ENCODE data around the gene SKOR2.

SKOR2 gene

DNA sequence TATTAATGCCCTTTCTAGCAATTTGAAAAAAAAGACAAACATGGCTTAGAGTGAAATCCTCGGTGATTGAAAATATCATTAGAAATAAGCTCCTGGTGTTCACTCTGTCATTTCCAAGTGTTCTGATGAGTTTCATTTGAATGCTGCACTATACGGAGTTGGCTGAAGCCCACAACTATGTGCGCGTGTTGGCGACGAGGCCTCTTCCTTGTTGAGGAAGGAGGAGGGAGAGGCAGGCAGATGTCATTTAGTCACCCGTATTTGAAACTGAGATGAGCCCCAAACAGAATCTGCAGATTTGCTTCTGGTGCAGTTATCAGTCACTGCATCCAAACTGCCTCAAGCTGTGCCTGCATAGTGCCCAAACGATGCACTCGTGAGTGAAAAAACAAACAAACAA lies 23.5 kb upstream of the SKOR2 start:
- H3K4me1 ChIP-seq (ENCODE audit: control insufficient read depth, insufficient read depth, low read length) = peaks cover 24% of the 10 kb centered on the region
- H3K4me2 ChIP-seq (ENCODE audit: low read length) = no peak overlapping the region
- H3K27me3 ChIP-seq (ENCODE audit: control insufficient read depth, insufficient read depth, low read length) = no peaks in the 10 kb centered on the region
- no peaks in the 10 kb centered on the region for H3K9me3 ChIP-seq (replicated peaks; ENCODE audit: low read length)
- H3K9ac ChIP-seq (ENCODE audit: low read depth, low read length) = no peak overlapping the region
- peaks cover 16% of the 10 kb centered on the region for H3K36me3 ChIP-seq (ENCODE audit: insufficient read depth, low read length)
- no peak overlapping the region for H3K4me3 ChIP-seq (ENCODE audit: low read length)

DNA sequence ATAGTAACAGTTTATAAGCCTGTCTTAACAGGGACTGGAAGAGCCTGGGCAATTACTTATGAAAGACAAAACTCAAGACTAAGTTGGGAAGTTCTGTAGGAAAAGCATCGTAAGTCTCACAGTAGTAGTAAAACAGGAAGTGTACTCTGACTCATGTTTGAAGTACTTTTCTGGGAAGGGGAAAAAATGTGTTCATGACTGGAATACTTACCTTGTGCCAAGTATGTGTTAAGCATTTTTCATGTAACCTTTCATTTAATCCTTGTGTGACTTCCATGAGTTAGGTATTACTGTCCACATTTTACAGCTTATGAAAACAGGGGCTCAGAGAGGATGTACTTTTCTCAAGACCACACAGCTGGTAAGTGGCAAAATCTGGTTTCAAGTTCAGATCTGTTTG lies 13.7 kb upstream of the SKOR2 start:
- Histone ChIP-seq H3K9ac (ENCODE audit: low read depth, low read length) (peak overlapping the region; percentile 90), H3K4me3 (ENCODE audit: low read length) (peak overlapping the region; percentile 86), H3K9me3 (replicated peaks; ENCODE audit: low read length) (no peaks in the 10 kb centered on the region), H3K27me3 (ENCODE audit: control insufficient read depth, insufficient read depth, low read length) (peaks cover 33% of the 10 kb centered on the region), H3K4me2 (ENCODE audit: low read length) (peak overlapping the region; percentile 69), H3K36me3 (ENCODE audit: insufficient read depth, low read length) (no peaks in the 10 kb centered on the region), H3K4me1 (ENCODE audit: control insufficient read depth, insufficient read depth, low read length) (peaks cover 60% of the 10 kb centered on the region)

DNA sequence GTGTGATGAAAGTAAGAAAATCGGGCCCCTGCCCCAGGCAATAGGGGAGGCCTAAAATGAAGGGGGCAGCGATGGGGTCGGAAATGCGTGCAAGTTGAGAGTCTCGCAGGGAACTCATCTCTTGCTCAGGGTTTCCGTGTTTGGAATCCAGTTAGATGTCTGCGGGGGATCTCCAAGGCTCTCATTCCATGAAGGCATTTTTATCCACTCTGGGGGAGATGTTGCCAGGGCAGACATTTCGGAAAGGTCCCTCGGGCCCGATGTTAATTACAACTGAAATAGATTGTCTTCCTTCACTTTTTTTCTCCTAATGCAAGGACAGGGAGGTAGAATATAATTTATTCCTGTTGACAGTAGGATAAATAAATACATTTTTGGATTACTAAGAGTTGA lies 12.8 kb upstream of the SKOR2 start:
- H3K9me3 ChIP-seq (replicated peaks; ENCODE audit: low read length) = no peaks in the 10 kb centered on the region
- peak overlapping the region; percentile 69 for H3K4me2 ChIP-seq (ENCODE audit: low read length)
- H3K4me1 ChIP-seq (ENCODE audit: control insufficient read depth, insufficient read depth, low read length) = peaks cover 51% of the 10 kb centered on the region
- peak overlapping the region; percentile 86 for H3K4me3 ChIP-seq (ENCODE audit: low read length)
- peaks cover 42% of the 10 kb centered on the region for H3K27me3 ChIP-seq (ENCODE audit: control insufficient read depth, insufficient read depth, low read length)
- no peaks in the 10 kb centered on the region for H3K36me3 ChIP-seq (ENCODE audit: insufficient read depth, low read length)
- H3K9ac ChIP-seq (ENCODE audit: low read depth, low read length) = peak overlapping the region; percentile 90

DNA sequence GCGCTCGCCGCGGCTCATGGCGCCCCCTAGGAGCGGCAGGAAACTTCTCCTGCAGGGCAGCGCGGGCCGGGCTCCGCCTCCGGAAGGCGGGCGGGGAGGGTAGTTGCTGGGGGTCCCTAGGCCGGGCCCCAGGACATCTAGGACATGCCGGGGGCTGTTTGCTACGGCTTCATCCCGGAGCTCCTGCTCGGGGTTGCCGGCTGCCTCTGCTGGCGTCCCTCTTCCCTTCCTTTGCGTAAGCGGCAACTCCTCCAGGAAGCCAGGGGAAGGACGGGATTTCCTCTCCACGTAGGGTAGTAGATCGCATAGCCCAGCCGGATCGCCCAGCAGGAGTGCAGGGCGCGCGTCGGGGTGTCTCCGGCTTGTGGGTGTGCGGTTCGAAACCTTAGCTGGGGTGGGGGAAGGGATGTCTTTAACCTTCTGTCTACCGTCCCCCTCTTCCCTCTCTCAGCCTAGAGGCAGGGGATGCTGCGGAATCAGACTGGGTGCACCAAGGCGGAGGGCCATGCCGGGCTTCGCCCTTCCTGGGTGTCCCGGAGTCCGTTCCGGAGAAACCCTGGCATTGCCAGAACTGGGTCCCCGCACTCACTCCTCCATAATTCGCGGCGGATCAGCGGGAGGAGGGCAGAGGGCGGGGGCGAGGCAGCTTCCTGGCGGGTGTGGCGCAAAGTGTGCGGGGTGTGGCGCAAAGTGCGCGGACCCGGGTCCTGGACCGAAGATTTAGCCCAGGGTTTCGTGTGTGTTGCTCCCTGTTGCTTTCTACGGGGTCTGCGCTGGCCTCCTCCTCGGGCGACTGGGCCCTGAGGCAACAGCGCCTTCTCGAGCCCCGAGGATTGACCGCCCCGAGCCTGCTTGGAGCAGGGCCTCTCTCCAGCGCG lies 12.2 kb upstream of the SKOR2 start:
- H3K9me3 ChIP-seq (replicated peaks; ENCODE audit: low read length) = no peaks in the 10 kb centered on the region
- H3K4me3 ChIP-seq (ENCODE audit: low read length) = peak overlapping the region; percentile 86
- H3K4me2 ChIP-seq (ENCODE audit: low read length) = peak overlapping the region; percentile 69
- no peaks in the 10 kb centered on the region for H3K36me3 ChIP-seq (ENCODE audit: insufficient read depth, low read length)
- peaks cover 44% of the 10 kb centered on the region for H3K4me1 ChIP-seq (ENCODE audit: control insufficient read depth, insufficient read depth, low read length)
- H3K27me3 ChIP-seq (ENCODE audit: control insufficient read depth, insufficient read depth, low read length) = peaks cover 48% of the 10 kb centered on the region
- peak overlapping the region; percentile 90 for H3K9ac ChIP-seq (ENCODE audit: low read depth, low read length)

DNA sequence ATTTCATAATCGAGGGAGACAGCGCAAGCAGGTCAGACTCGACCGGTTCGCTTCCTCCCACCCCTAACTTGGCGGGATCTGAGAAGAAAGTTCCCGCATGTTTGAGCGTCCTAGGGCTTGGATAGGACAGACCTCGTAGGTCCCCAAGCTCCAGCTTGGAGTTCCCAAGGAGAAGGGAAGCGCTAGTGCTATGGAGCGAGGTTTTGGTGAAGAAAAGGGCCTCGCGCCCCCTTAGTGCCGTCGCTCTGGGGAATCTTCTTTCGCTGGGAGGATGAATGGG lies 11.6 kb upstream of the SKOR2 start:
- Histone ChIP-seq H3K9ac (ENCODE audit: low read depth, low read length) (peak overlapping the region; percentile 90), H3K9me3 (replicated peaks; ENCODE audit: low read length) (no peaks in the 10 kb centered on the region), H3K4me2 (ENCODE audit: low read length) (peak overlapping the region; percentile 69), H3K4me3 (ENCODE audit: low read length) (peak overlapping the region; percentile 86), H3K4me1 (ENCODE audit: control insufficient read depth, insufficient read depth, low read length) (peaks cover 39% of the 10 kb centered on the region), H3K27me3 (ENCODE audit: control insufficient read depth, insufficient read depth, low read length) (peaks cover 53% of the 10 kb centered on the region), H3K36me3 (ENCODE audit: insufficient read depth, low read length) (no peaks in the 10 kb centered on the region)

DNA sequence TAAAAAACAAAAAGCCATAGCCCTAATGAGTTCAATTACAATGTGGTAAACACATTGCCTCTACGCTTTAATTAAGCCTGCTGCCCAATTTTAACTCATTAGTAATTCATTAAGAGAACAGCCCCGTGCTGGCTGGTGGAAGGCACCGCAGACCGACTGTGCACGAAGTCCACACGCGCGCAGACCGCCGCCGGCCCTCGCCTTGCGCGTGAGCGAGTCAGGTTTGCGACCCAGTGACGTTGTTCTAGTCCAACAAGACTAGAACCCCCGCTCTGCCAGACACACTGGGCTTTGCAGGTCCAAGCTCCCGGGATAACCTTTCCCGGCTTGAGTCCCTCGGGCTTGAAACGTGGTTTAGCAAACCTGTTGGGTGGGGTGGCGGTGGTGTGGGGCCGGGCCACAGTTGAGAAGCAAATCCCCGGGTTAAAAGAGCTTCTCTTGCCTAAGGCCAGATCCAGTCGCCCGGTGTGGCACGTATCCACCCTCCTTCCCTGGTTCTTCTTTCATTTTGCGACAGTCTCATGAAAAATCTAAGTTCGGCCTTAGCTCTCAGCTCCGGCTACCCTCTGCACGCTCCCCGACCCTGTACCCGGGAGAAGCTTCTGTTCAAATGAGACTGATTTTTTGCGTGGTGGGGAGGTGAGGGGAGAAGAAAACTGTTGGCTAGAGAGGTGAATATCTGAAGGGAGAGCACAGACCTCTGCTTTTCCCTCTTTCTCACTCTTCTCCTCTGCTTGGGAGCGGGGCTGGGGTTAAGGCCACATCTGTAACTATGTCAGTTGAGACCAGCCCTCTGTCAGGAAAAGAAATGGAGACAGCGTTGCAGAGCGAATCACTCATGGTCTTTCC lies 11.1 kb upstream of the SKOR2 start:
- Histone ChIP-seq H3K4me1 (ENCODE audit: control insufficient read depth, insufficient read depth, low read length) (peaks cover 33% of the 10 kb centered on the region), H3K36me3 (ENCODE audit: insufficient read depth, low read length) (no peaks in the 10 kb centered on the region), H3K27me3 (ENCODE audit: control insufficient read depth, insufficient read depth, low read length) (peaks cover 59% of the 10 kb centered on the region), H3K4me2 (ENCODE audit: low read length) (peak overlapping the region; percentile 69), H3K9ac (ENCODE audit: low read depth, low read length) (peak overlapping the region; percentile 90), H3K4me3 (ENCODE audit: low read length) (peak overlapping the region; percentile 86), H3K9me3 (replicated peaks; ENCODE audit: low read length) (no peaks in the 10 kb centered on the region)

DNA sequence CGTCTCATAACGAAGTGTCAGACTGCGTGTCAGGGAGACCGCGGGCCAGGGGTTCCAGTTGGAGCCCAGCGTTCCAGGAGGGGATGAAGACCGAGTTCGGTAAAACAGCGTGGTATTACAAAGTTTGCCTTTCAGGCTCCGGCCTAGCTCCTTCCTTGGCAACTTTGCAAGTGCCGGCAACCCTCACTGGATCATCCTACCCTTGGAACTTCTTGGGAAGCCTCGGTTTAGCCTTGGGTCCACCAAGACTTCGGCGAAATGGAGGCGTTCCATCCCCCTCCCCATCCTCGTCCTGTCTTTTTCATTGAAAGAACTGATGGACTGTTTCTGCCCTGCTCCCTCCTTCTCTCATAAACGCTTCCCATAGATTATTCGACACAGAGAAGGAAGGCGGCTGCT lies 10.4 kb upstream of the SKOR2 start:
- H3K9ac ChIP-seq (ENCODE audit: low read depth, low read length) = no peak overlapping the region
- peaks cover 27% of the 10 kb centered on the region for H3K4me1 ChIP-seq (ENCODE audit: control insufficient read depth, insufficient read depth, low read length)
- H3K4me2 ChIP-seq (ENCODE audit: low read length) = no peak overlapping the region
- H3K27me3 ChIP-seq (ENCODE audit: control insufficient read depth, insufficient read depth, low read length) = peaks cover 65% of the 10 kb centered on the region
- H3K36me3 ChIP-seq (ENCODE audit: insufficient read depth, low read length) = no peaks in the 10 kb centered on the region
- no peak overlapping the region for H3K4me3 ChIP-seq (ENCODE audit: low read length)
- H3K9me3 ChIP-seq (replicated peaks; ENCODE audit: low read length) = no peaks in the 10 kb centered on the region

DNA sequence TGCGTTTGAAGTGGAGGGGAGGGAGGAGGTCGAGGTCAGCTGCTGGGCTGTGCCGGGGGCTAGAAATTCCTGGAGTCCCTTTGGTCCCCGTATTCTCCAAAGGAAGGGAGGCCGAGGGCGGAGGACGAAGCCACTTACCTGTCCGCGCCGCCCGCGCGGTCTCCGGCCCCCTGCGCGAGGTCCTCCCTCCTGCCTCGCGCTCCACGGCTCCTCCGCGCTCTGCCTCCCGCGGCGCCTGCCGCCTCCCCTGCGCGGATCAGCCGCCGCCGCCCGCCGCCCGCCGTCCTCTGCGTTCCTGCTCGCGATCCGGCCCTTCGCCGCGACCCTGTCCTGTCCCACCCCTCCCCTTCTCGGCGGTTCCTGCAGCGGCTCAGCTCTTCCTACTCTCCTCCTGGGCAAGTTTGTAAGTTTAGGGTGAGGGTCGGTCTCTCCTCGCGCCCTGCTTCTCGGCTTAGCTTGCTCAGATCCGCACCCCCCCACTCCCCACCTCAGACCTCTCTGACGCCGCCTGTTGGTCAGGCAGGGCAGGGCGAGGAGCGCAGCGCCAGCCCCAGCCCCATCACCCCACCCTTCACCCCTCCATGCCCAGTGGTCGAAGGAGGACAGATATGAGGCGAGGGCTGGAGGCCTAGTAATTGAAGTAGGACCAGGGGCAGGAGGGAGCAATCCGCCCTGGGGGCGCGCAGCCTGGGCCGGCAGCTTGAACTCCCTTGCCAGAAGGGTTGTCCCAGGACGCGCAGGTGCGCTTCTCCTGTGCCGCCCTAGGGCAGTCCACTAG lies 9.7 kb upstream of the SKOR2 start:
- Histone ChIP-seq H3K9ac (ENCODE audit: low read depth, low read length) (no peak overlapping the region), H3K9me3 (replicated peaks; ENCODE audit: low read length) (no peaks in the 10 kb centered on the region), H3K27me3 (ENCODE audit: control insufficient read depth, insufficient read depth, low read length) (peaks cover 73% of the 10 kb centered on the region), H3K36me3 (ENCODE audit: insufficient read depth, low read length) (no peaks in the 10 kb centered on the region), H3K4me1 (ENCODE audit: control insufficient read depth, insufficient read depth, low read length) (peaks cover 19% of the 10 kb centered on the region), H3K4me2 (ENCODE audit: low read length) (no peak overlapping the region), H3K4me3 (ENCODE audit: low read length) (no peak overlapping the region)

DNA sequence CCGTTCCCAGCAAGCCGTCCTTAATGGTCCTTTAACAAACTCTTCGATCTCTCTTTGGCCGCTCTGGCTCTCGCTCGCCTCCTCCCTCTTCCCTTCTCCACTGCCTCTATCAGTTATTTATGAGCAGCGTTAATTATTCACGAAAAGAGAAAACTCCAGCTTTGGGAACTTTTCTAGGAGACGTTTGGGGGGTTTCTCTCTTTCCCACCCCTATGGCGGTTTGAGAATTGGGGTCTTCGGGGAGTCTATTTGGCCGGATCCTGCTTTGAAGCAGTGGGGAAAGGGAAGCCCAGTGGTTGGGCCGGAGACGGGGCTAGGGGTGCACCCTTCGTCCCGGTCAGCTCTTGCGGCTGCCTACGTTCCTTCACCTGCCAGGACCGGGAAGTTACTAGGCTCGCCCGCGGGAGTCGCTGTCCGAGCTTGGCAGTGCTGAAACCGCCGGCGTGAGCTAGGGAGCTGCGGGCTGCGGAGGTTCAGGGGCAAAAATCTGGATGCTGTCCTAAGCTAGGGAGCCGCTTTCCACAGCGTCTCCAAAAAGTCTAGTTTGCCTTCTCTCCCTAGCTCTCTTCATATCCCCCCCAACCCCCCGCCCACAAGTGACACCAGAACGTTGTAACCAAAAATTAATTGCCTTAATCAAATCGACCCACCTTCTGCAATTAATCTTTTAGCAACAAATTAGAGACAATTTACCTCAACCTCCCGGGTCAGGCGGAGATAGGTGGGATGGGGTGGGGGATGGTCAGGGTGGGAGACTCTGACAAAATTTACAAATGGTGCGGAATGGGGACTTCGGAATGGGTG lies 8.9 kb upstream of the SKOR2 start:
- H3K27me3 ChIP-seq (ENCODE audit: control insufficient read depth, insufficient read depth, low read length) = peaks cover 81% of the 10 kb centered on the region
- H3K4me1 ChIP-seq (ENCODE audit: control insufficient read depth, insufficient read depth, low read length) = peaks cover 11% of the 10 kb centered on the region
- H3K4me3 ChIP-seq (ENCODE audit: low read length) = no peak overlapping the region
- H3K36me3 ChIP-seq (ENCODE audit: insufficient read depth, low read length) = no peaks in the 10 kb centered on the region
- no peak overlapping the region for H3K9ac ChIP-seq (ENCODE audit: low read depth, low read length)
- no peaks in the 10 kb centered on the region for H3K9me3 ChIP-seq (replicated peaks; ENCODE audit: low read length)
- no peak overlapping the region for H3K4me2 ChIP-seq (ENCODE audit: low read length)

DNA sequence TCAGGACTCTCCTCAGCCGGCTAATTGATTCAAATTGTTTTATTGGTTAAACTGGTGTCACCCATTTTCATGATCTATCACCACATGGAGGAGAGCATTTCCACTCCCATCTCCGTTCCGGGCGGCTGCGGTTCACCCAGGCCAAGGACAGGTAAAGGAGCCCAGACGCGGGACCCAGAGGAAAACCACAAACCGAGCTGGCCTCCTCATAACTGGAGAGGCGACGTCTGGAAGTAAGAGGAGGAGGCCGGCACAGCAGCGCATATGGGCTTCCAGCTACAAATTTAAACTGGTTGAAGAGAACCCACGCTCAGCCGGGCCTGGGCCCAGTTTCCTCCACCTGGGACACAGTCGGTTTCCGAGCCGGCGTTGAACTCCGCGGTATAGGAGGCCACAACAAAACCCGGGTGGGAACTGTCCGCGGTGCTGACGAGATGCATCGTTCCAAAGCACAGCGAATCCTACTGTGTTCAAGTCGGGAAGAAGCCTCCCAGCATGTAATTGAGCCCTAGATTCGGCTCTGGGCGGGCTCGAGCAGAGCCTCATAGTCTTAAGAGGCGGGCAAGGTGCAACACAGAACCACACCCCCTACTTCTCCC lies 3.0 kb upstream of the SKOR2 start:
- no peak overlapping the region for H3K4me3 ChIP-seq (ENCODE audit: low read length)
- H3K27me3 ChIP-seq (ENCODE audit: control insufficient read depth, insufficient read depth, low read length) = peaks cover 98% of the 10 kb centered on the region
- peaks cover 4% of the 10 kb centered on the region for H3K4me1 ChIP-seq (ENCODE audit: control insufficient read depth, insufficient read depth, low read length)
- H3K36me3 ChIP-seq (ENCODE audit: insufficient read depth, low read length) = no peaks in the 10 kb centered on the region
- no peaks in the 10 kb centered on the region for H3K9me3 ChIP-seq (replicated peaks; ENCODE audit: low read length)
- H3K4me2 ChIP-seq (ENCODE audit: low read length) = no peak overlapping the region
- no peak overlapping the region for H3K9ac ChIP-seq (ENCODE audit: low read depth, low read length)
